ENCODE data around the gene SLC35E1.

- TF ChIP-seq POLR2A (IDR thresholded peaks at IDR 0.05) = no peak
- no peak for TF ChIP-seq CTCF (IDR thresholded peaks at IDR 0.05)
- TF ChIP-seq POLR2AphosphoS5 (IDR thresholded peaks at IDR 0.05; ENCODE audit: insufficient read depth in 1 of 2, low read depth in 1 of 2) = no peak
Observed at GRCh38 chr19:16605553-16605994, 33.4 kb upstream of the SLC35E1 start.

All from vagina (tissue), 2 donors.